ENCODE measurements around the gene KIRREL3. TPM values are rescaled to one million over a fixed set of nuclear protein-coding genes. Genes with fewer than 3 reads are reported as not detected.

The KIRREL3 gene
- total and polyA plus RNA-seq, 2 donors (not counting 3 experiments of a cell fraction or from before 2014, with no cell fraction given) = not detected

DNA sequence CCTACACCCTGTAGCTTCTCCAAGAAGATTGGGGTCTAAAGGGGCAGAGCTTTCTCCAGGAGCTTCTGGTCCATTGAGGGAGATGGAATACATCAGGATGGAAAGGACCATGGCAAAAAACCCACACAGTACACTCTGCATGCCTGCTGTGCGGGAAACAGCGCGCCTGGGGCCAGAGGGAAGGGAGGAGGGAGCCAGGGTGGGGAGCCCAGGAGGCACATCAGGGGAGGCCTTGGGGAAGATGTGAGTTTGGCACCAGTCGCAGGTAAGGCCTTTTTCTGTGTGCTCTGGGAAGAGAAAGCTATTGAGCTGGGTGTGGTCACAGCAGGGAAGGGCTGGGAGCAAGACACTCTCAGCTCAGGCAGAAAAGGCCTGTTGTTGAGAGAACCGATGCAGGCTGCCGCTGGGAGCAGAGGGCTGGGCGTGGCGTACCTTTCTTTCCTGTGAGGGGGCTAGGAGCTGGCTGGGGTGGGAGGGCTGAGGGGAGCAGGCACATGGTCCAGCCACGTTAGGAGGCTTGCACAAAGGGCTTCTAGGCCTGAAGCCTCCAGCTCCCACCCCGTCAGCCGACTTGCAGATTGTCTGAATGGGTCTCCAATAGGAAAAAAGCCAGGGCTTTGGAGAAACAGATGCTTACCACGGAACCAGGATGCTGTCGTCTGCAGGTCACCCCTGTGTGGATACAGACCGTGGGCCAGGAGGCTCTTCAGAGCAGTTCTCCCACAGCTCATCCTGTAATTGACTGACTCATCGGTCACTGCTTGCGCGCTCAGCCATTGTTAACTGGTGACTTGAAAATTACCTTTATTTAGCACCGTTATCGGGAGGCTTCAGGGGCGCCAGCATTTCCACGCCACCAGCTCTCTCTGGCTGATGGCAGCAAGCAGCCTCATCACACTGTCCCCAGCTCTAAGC, 407.8 kb downstream of the KIRREL3 start:
- POLR2A ChIA-PET = no interaction called here
- Histone ChIP-seq H3K4me1 (ENCODE audit: control insufficient read depth, extremely low read depth, insufficient read depth, low read length) (no peaks in the 10 kb centered on the region), H3K9me3 (replicated peaks; ENCODE audit: control insufficient read depth, insufficient read depth, low read length) (no peaks in the 10 kb centered on the region), H3K36me3 (ENCODE audit: control insufficient read depth in 2 of 2, extremely low read depth in 1 of 2, insufficient read depth in 2 of 2, low read length in 2 of 2) (no peaks in the 10 kb centered on the region), H3K9ac (replicated peaks; ENCODE audit: extremely low read depth, insufficient read depth, low read length) (no peak overlapping the region), H3K27ac (ENCODE audit: insufficient read depth, low read depth, low read length) (no peak overlapping the region), H3K9me1 (replicated peaks; ENCODE audit: control insufficient read depth, extremely low read depth, insufficient read depth, low read length) (no peaks in the 10 kb centered on the region), H4K20me1 (replicated peaks; ENCODE audit: control insufficient read depth, extremely low read depth, insufficient read depth, low read length) (no peaks in the 10 kb centered on the region), H2AFZ (ENCODE audit: low read depth, low read length) (no peak overlapping the region), H3K27me3 (ENCODE audit: control insufficient read depth in 2 of 2, insufficient read depth in 2 of 2, low read length in 2 of 2) (no peaks in the 10 kb centered on the region), H3K79me2 (ENCODE audit: control insufficient read depth, insufficient read depth, low read length) (no peaks in the 10 kb centered on the region), H3K4me2 (ENCODE audit: insufficient read depth, low read length) (no peak overlapping the region), H3K4me3 (replicated peaks in 1 of 3; ENCODE audit: insufficient read depth in 1 of 3, low read depth in 1 of 3, low read length in 3 of 3) (no peak overlapping the region)
- CTCF ChIA-PET = no interaction called here
- dilution Hi-C loops (cut with MboI; ENCODE audit: extremely low pct_ligation_motif_present, low sequenced_read_pairs) = no loop called here
- no peak for FAIRE-seq
- BruUV-seq (replicated peaks) = no TSS peak
- DNase-seq (ENCODE audit: low read depth, low spot score) = no peak
- TF ChIP-seq JUN (IDR thresholded peaks at IDR 0.05; ENCODE audit: borderline replicate concordance, insufficient read depth, insufficient read length, low read depth) = no peak
- no peak for TF ChIP-seq CTCF (IDR thresholded peaks at IDR 0.05; ENCODE audit: extremely low read depth in 1 of 2, insufficient read depth in 1 of 2, low read depth in 1 of 2, low read length in 2 of 2)
- TF ChIP-seq, protein P1, sequence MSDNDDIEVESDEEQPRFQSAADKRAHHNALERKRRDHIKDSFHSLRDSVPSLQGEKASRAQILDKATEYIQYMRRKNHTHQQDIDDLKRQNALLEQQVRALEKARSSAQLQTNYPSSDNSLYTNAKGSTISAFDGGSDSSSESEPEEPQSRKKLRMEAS (IDR thresholded peaks at IDR 0.05; ENCODE audit: insufficient read depth, insufficient read length) = no peak
- intact Hi-C loops (cut with micrococcal nuclease) = no loop called here

DNA sequence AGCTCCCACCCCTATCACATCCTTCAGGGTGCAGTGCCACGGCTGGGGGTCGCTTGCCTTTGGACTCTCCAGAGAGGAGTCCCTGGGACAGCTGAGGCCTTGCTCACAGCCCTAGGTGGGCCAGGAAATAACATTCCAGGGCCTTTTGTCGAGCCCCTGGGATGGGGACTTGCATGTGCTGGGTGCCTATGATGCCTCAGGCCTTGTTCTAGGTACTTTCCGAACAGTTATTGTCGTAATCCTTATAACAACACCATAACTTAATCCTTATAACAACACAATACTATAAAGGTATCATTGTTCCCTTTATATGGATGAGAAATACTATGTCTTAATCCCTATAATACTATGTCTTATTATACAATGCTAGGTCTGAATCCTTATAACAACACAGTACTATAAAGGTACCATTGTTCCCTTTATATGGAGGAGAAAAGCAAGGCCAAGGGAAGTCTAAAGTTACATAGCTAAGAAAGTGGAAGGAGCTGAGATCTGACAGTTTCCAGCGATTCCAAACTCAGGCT, 408.5 kb downstream of the KIRREL3 start:
- Histone ChIP-seq H3K9ac (replicated peaks; ENCODE audit: extremely low read depth, insufficient read depth, low read length) (no peak overlapping the region), H3K27me3 (ENCODE audit: control insufficient read depth in 2 of 2, insufficient read depth in 2 of 2, low read length in 2 of 2) (no peaks in the 10 kb centered on the region), H3K4me2 (ENCODE audit: insufficient read depth, low read length) (no peak overlapping the region), H2AFZ (ENCODE audit: low read depth, low read length) (no peak overlapping the region), H3K36me3 (ENCODE audit: control insufficient read depth in 2 of 2, extremely low read depth in 1 of 2, insufficient read depth in 2 of 2, low read length in 2 of 2) (no peaks in the 10 kb centered on the region), H3K4me3 (replicated peaks in 1 of 3; ENCODE audit: insufficient read depth in 1 of 3, low read depth in 1 of 3, low read length in 3 of 3) (no peak overlapping the region), H3K9me3 (replicated peaks; ENCODE audit: control insufficient read depth, insufficient read depth, low read length) (no peaks in the 10 kb centered on the region), H3K27ac (ENCODE audit: insufficient read depth, low read depth, low read length) (no peak overlapping the region), H3K79me2 (ENCODE audit: control insufficient read depth, insufficient read depth, low read length) (no peaks in the 10 kb centered on the region), H4K20me1 (replicated peaks; ENCODE audit: control insufficient read depth, extremely low read depth, insufficient read depth, low read length) (no peaks in the 10 kb centered on the region), H3K4me1 (ENCODE audit: control insufficient read depth, extremely low read depth, insufficient read depth, low read length) (no peaks in the 10 kb centered on the region), H3K9me1 (replicated peaks; ENCODE audit: control insufficient read depth, extremely low read depth, insufficient read depth, low read length) (no peaks in the 10 kb centered on the region)
- FAIRE-seq (no peak), DNase-seq (ENCODE audit: low read depth, low spot score) (no peak)
- ChIA-PET POLR2A (no interaction called here), CTCF (no interaction called here)
- TF ChIP-seq POLR2AphosphoS5 (IDR thresholded peaks at IDR 0.05; ENCODE audit: insufficient read depth, low read depth, low read length) = no peak
- TF ChIP-seq, protein P1 (IDR thresholded peaks at IDR 0.05; ENCODE audit: insufficient read depth, insufficient read length) = no peak
- no peak for TF ChIP-seq MYC (IDR thresholded peaks at IDR 0.05; ENCODE audit: low read depth, low read length)
- no peak for TF ChIP-seq POLR2A (IDR thresholded peaks at IDR 0.05; ENCODE audit: low read depth, low read length)
- no peak for TF ChIP-seq CTCF (IDR thresholded peaks at IDR 0.05; ENCODE audit: extremely low read depth in 1 of 2, insufficient read depth in 1 of 2, low read depth in 1 of 2, low read length in 2 of 2)
- no peak for TF ChIP-seq GATA2 (IDR thresholded peaks at IDR 0.05; ENCODE audit: insufficient read depth, insufficient read length, low read depth, low read length)
- no peak for TF ChIP-seq FOS (IDR thresholded peaks at IDR 0.05; ENCODE audit: borderline replicate concordance, insufficient read depth, low read length)
- no peak for TF ChIP-seq JUN (IDR thresholded peaks at IDR 0.05; ENCODE audit: borderline replicate concordance, insufficient read depth, insufficient read length, low read depth)
- no peak for TF ChIP-seq EZH2 (IDR thresholded peaks at IDR 0.05; ENCODE audit: borderline replicate concordance, low read depth, low read length, severe bottlenecking)
- intact Hi-C loops (cut with micrococcal nuclease) = no loop called here
- dilution Hi-C loops (cut with MboI; ENCODE audit: extremely low pct_ligation_motif_present, low sequenced_read_pairs) = no loop called here
- BruUV-seq (replicated peaks) = no TSS peak

Data from endothelial cell of umbilical vein (primary cell).